HG03432 (cell line): ENCODE data around the gene CD2AP.
"Not testable (repeated sequence)": the region's sequence is repeated elsewhere in the genome, so short reads cannot be mapped to it uniquely, and the experiment has no call there.

Experiments
- ATAC-seq: cut with Tn5 transposase; IDR thresholded peaks from one replicate; pipeline ENCODE4 v1.9.1; 2021; ENCODE audit warnings: mild to moderate bottlenecking, moderate library complexity; ENCODE audit not compliant: unreplicated experiment

The CD2AP gene

DNA sequence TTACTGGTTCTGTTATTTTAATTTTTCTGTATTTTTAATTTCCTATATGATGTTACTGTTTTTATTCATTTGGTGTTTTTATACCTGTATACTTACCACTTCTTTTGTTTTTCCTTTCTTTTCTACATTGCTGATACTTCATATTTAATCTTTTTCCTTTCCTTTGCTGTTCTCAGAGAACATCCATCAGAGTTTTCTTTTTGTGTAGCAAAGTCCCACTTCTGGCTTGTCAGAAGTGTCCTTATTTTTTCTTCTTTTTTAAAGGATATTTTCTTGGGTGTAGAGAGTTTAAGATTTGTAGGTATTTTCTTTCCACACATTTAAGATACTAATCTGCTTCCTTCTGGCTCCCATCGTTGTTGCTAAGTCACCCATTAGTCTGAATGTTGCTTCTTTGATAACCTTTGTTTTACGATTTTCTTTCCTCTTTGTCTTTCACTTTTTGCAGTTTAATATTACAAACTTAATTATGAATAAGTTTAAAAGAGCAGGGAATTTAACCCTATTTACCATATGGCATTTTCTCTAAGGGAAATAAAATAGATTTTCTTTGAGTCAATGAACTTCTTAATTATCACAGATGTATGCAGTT is 18.5 kb downstream of the CD2AP start:
- no peak for ATAC-seq

DNA sequence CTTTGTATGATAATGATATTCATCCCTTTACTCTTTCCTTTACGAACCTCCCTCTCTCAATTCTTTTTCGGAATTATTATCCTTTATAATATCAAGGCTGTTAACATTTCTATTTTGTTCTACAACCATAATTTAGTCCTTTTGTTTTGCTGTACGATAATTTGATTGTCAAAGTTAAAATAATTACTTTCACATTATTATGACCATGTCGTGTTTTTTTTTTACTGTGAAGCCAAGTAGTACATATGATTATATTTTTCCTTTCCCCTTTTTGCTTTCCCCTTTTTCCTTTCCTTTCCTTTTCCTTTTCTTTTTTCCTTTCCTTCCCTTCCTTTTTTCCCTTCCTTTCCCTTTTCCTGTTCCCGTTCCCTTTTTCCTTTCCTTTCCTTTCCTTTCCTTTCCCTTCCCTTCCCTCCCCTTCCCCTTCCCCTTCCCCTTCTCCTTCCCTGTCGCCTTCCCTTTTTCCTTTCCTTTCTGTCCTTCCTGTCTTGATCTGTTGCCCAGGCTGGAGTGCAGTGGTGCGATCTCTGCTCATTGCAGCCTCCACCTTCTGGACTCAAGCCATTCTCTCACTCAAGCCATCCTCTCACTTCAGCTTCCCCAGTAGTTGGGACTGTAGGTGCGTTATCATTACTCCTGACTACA is 19.5 kb downstream of the CD2AP start:
- ATAC-seq: no peak

DNA sequence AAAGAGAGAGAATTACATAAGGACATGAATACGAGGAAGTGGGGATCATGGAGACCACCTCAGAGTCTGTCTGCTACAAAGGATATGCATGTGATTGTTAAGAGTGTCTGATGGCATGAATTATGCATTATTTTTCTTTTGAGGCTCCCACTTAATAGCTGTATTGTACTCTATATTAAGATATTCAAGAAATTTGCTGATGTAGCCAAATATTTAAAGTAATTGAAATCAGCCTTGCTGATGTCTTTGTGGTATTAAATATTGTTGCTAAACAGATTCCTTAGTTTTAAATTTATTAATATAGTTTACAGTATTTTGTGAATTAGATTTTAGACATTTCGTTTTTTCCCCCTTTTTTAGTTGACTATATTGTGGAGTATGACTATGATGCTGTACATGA is 25.3 kb downstream of the CD2AP start:
- ATAC-seq: no peak

DNA sequence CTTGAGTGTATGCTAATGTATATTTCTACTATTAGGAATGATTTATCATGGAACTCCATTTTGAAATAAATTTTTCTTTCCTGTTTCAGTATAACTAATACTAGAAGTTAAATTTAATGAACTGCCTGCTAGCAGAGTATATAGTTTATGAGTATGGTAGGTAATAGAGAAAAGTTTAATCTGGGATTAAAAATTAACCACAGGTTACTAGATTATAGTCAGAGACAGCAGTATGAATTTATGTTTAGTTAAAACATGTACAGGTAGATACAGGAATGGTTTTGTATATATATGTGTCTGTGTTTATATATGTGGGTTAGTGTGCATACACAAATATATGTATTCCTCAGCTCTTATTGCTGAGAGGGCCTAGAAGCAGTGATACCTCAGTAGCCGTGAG is 32.3 kb downstream of the CD2AP start:
- ATAC-seq: no peak

DNA sequence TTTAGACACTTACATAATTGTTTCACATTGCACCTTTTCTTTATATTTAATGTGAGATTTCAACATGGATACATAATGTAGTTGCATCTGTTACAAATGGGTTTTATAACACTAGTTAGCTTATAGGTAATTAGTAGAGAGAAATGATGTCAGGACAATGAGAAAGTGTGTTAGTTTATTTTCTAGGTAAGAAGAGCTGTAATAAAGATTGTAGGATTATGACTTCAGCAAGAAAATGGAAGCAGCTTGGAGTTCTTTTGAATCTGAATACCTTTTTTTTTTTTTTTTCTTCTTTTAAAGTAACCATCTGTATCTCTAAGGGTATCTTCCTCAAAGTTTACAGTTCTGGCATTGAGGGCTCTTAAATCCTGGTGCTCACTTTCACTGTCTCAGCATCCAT is 35.3 kb downstream of the CD2AP start:
- ATAC-seq: no peak

DNA sequence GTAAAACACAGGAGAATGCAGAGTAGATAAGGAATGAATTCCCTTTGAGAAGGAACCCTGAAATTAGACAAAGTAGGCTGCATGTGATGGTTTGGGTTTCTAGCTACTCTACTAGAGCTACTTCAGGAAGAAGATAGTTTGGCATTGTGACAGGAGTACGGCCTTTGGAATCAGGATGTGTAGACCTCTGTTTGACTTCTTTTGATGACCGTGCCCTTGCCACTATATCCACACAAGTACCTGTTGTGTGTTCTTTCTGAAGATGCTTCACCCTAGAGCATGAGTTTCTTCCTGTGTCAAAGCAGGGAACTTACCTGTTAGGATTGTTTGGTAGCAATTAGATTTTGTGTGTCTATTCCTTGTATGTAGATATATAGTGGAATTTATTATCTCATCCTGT is 41.7 kb downstream of the CD2AP start:
- no peak for ATAC-seq

DNA sequence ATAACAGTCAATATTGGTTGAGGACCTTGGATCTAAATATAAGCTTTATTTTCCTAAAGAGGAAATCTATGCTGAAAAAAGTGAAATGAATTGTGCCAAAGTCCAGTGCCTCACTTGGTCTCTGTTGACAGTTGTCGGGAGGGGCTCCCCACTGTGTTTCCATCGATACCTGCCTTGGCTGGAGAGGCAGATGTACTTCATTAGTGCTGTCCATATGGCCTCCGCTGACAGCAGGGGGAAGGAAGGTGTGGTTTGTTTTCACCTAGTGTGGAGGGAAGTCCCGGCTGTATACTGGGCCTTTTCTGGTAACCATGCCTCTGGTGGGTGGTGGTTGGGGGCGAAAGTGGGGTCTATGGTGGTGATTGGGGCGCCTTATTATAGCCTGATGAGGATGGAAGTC is 42.7 kb downstream of the CD2AP start:
- no peak for ATAC-seq

DNA sequence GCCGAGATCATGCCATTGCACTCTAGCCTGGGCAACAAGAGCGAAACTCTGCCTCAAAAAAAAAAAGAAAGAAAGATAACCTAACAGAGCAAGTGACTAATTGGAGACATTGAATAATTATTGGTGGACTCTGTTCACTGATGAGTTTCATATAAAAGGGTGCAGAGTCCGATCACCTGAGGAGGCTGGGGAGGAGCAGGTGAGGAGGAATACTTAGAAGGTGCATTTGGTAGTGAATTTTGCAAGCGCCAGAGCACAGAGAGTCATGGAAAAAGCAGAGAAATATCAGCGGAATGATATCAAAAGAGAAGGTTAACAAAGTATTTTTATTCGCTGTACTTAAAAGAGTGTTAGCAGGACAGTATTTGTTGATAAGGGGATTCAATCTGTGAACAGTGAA is 44.4 kb downstream of the CD2AP start:
- no peak for ATAC-seq

DNA sequence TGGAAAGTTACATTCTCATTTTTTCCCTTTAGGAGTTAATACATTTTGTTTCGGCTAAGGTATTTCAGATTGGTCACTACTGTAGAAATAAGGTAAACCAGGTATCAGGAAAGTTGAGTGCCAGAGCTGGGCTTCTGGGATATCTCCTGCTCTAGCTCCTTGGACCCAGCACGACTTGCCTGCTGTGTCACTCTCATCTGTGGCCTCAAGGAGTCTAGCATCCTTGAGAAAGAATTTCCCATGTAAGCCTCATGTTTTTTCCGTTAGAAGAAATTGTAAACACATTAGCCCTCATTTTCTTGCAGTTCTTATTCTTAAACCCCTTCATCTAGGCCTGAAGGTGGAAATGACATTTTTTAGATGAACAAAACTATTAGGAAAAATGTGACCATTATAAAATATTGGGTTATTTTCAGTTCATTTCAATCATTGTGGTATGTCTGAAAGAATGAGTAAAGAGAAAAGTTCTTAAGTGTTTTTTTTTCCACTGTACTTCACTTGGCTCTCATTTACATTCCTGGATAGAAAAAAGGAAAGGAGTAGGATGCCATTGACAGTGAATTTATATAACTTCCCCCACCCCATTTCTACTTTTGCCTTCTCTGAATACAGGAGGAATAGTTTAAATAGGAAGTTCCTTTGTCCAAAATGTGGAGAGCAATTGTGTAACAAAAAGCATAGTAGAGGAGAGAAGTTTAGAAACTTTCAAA is 46.7 kb downstream of the CD2AP start:
- ATAC-seq: no peak

DNA sequence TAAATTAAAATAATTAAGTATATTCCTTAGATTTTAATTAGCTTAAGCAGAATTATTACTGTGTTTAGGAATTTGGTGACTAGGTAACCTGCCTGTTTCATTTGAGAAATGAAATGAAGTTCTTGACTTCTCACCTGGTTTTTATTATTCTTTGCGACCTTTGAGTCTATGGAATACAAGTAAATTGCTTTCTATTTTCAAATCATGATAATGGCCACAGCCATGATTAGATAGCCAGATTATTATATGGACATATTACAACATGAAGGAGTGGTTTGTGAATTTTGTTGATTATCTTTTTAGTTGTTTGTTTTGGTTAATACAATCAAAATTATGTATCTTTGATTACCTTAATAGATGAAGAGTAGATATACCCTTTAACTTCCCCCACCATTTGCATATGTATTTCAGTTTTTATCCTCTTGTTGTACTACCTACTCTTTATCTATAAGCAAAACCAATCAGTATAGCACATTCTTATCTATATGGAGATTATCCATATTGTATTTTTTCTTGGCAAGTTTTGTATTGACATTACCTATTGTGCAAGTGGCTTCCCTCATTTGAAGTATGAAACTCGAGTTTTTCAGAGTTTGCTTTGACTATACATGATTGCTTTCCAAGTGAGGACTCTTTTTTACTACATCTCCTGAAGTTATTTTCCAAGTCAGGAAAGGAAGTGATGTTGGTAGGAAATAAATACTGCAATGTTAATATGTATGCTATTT is 47.9 kb downstream of the CD2AP start:
- ATAC-seq: no peak

DNA sequence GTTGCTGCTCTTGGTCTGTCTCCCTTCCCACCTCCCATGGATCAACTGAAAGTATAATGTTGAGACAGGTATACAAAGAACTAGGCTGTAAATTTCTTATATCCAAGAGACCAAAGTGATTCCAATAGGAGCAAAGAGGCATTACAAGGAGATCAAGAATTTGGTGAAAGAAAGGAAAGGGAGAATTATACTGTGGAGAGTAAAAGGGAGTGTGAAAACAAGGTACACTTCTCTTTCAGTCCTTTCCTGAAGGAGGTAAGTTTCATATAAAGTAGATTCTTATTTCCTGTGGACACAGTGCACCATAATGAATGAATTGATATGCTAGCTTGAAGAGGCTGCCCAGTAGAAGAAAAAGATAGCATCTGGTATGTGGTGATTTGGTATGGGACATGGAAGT is 49.7 kb downstream of the CD2AP start:
- ATAC-seq: no peak

DNA sequence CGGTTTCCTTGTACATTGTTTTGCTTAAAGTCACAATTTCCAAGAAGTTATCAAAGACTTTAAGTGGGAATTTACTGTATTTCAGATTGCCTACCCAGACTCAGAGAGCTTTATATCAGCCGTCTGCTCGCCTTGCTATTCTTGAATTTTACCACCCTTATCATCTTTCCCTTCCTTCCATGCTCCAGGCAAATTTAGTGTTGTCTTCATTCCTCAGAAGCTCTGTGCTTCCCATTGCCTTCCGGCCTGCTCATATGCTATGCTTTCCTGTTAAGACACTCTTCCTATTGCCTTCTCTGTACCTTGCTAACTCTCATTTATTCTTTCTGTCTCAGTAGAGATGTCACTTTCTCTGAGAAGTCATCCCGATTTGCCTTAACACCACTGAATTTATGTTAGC is 52.1 kb downstream of the CD2AP start:
- ATAC-seq: no peak

DNA sequence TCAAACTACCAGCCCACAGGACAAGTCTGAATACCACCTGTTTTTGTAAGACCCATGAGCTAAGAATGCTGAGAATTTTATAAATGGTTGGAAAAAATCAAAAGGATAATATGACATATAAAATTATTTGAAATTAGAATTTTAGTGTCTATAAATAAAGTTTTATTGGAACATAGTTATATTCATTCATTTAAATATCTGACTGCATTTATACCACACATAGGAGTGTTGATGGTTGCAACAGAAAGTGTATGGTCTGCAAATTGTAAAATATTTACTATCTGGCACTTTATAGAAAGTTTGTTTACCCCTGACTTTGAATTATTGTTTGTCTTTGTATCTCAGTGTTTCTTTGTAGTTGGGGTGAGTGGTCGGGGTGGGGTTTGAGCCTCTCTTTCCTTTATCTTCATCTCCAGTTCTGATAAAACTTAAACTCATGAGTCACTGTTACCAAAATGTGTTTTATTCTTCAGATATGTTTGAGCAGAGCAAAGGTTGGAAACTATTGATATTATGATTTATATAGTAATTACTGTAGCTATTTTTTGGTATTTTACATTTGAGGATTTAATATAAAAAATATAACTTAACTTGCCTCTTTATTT is 55.5 kb downstream of the CD2AP start:
- ATAC-seq: no peak

DNA sequence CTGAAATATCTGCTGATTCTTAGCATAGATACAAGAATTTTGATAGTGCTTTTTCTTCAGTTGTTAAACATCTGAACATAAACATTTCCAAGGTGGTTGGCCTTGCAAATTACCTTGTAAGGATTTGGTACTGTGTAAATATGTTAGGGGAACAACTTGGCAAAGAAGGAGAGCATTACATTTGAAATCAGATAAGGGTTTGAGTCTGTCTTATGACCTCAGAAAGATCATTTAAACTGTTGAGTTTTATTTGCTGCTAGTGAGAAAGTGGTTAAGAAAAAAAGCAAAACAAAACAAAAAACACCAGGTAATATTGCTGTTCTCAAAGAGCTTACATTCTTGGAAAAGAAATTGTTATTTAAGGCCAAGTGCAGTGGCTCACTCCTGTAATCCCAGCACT is 56.5 kb downstream of the CD2AP start:
- no peak for ATAC-seq

DNA sequence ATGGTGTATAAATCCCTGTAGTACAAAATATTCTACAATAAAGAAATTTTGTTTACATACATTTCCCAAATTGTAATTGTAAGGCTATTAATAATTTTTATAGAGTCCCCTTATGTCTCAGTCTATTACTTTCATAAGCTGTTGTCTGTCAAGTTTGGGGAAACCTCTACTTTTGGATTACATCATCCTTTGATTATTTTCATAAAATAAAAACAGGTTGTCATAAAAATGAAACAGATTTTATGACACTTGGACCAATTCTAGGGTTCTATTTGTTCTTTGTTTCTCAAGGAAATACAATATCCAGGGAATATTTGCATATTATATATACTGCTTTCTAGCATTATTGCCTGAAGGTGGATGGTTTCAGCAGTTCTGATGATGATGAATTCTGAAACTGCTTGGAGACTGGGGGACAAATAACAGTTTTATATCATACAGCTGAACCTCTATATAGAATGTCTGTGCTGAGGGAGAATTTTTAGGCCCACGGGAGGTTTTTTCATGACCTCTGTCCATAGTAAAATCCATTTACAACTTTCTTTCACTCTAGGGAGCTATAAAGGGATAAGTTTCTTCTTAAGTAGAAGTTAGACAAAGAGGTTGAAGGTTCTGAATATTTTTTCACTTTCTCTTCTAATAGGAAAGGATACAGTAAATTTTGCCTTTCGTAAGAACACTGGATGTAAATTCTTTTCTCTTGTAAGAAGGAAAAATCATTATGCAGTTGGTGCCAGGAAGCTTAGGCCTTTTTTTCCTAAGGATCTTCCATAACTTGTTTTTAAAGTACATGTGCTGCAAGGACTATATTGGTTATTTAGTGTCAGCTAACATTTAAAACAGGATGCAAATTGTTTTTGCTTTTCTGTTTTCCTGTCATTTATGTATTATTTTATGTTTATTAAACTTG is 58.0 kb downstream of the CD2AP start:
- ATAC-seq: no peak

DNA sequence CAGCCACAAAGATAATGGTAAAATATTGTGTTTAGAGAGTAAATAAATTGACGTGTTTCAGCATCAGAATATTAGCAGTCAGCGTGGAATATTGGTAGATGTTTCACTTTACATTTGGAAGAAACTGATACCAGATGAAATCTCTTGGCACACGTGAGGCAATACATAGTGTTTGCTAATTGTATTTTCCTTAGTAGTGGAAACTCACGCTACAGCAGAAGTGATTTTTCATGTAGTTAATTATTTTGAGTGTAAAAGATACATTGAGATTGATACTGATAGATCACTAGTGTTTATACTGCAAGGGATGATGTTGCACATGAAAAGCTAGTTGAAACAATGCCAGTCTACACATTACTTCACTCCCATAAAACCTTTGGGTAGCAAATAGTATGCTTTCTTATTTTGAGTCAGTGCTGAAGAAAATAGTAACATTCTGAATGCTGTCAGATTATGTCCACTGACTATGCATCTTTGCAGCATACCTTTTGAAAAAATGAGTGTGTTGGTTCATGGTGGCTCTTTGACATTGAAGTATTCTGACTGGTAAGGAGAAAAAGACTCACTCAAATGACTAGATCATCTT is 59.3 kb downstream of the CD2AP start:
- no peak for ATAC-seq

DNA sequence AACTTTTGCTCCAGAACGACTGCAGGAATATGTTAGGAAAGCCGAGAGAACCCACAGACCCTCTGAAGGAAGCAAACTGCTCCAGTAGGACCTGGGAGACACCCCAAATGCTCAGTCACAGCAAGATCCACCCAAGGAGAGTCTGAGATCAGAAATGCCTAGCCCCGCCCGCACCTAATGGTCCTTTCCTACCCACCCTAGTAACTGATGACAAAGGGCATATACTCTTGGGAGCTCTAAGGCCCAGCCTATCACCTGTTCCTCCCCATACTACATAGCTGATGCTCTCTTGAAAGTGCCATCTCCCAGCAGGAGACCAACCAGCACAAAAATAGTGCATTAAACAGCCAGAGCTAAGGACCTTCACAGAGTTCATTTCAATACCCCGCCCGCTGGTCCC is 67.6 kb downstream of the CD2AP start:
- no peak for ATAC-seq

DNA sequence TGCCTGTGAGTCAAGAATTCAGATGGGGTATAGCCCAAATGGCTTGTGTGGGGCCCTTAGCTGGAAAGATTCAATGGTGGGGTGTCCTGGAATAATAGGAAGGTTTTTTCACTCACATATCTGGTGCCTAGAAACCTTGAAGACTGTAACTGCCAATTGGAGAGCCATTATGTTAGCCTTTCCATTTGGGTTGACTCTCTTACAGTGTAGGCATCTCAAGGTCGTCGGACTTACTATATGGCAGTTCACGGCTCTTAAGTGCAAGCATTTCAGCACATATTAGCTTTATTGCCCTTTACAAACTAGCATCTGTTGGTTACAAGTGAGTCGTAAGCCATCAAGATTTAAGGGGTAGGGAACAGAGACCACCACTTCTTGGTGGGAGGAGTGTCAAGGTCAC is 74.1 kb downstream of the CD2AP start:
- ATAC-seq: no peak

DNA sequence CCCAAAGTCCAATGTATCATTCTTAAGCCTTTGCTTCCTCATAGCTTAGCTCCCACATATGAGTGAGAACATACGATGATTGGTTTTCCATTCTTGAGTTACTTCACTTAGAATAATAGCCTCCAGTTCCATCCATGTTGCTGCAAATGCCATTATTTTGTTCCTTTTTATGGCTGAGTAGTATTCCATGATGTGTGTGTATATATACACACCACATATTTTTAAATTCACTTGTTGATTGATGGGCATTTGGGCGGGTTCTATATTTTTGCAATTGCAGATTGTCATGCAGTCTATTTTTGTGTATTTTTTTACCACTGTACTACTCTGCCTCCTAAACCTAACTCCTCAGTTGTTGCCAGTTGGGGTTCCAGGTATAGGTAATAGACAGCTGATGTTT is 74.7 kb downstream of the CD2AP start:
- ATAC-seq: no peak

DNA sequence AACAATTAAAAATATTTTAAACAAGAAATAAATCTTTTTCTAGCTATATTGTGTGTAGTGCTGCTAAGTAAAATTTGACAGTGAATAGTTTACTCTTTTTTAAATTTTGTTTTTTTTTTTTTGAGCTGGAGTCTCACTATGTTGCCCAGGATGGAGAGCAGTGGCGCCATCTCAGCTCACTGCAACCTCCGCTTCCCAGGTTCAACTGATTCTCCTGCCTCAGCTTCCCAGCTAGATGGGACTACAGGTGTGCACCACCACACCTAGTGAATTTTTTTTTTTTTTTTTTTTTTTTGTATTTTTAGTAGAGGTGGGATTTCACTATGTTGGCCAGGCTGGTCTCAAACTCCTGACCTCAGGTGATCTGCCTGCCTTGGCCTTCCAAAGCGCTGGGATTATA is 75.7 kb downstream of the CD2AP start:
- not testable (repeated sequence) for ATAC-seq
